GM21515 (cell line): Measurements from ENCODE around the gene ZNF90.
"Not testable (repeated sequence)": the region's sequence is repeated elsewhere in the genome, so short reads cannot be mapped to it uniquely, and the experiment has no call there.

ENCODE experiments used
- ATAC-seq: cut with Tn5 transposase; IDR thresholded peaks from one replicate; pipeline ENCODE4 v1.9.1; 2021; ENCODE audit not compliant: unreplicated experiment

Gene ZNF90

DNA sequence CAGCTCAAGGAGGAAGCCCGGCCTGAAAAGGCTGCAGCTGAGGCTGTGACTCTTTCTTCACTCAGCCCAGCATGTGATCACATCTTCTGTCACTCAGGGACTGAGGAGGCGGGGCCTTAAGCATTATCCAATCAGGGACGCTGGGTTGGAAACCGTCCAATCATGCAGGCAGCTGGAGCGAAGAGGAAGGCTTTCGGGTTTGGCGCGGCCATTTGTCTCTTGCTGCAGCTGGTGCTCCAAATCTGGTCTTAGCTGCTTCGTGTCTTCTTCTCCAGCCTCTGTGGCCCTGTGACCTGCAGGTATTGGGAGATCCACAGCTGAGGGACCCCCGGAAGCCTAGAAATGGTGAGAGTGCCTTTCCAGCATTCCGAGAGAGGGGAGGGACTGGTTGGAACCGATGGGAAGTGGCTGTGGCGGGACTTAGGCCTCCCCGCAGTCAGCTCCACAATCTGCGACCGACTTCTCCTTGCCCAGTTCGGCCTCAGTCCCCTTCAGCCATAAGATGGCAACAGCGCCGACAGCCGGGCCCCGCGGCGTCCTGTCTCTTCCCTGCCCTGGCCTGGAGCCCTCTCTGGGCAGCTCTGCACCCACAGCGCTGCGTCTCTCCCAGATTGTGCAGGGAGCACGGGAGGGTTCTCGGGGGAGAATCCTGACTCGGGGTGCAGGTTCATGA lies at the start of gene ZNF90:
Gene ZNF90, plus strand, starts transcription at position 210 of the 673 bp plus-strand sequence. Its CDS starts 133 bp downstream, at position 343.
- peak; percentile 72 for ATAC-seq

DNA sequence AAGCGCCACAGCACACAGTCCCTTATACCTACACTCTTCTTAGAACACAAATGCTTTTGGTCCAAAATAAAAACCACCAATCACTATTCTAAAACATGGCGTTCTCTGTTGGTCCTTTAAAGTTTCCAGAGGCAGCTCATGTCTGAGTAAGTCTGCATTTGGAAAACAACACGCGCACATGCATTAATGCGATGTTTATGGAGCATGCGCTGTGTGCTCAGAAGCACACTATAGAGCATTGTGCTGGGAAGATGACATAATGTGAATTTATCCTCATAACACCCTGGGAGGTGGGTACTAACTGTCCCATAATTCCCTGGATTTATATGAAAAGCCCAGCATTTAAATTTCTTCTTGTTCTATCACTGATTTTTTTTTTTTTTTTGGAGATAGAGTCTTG lies 49.2 kb upstream of the ZNF90 start:
- ATAC-seq, result no peak

DNA sequence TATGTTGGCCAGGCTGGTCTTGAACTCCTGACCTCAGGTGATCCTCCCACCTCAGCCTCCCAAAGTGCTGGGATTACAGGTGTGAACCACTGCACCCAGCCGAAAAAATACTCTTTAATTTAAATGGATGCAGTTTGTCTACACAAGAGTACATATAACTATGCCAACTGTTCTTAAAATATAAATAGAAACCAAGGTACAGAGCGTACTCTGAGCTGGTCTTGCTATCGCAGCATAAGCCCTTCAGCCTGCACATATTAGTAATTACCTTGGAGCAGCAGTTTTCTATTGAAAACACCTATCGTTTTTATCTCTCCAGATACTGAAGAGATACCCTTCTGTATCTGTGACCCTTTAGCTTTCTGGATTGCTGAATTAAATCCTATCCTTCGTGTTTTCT lies 41.9 kb upstream of the ZNF90 start:
- ATAC-seq, result no peak

DNA sequence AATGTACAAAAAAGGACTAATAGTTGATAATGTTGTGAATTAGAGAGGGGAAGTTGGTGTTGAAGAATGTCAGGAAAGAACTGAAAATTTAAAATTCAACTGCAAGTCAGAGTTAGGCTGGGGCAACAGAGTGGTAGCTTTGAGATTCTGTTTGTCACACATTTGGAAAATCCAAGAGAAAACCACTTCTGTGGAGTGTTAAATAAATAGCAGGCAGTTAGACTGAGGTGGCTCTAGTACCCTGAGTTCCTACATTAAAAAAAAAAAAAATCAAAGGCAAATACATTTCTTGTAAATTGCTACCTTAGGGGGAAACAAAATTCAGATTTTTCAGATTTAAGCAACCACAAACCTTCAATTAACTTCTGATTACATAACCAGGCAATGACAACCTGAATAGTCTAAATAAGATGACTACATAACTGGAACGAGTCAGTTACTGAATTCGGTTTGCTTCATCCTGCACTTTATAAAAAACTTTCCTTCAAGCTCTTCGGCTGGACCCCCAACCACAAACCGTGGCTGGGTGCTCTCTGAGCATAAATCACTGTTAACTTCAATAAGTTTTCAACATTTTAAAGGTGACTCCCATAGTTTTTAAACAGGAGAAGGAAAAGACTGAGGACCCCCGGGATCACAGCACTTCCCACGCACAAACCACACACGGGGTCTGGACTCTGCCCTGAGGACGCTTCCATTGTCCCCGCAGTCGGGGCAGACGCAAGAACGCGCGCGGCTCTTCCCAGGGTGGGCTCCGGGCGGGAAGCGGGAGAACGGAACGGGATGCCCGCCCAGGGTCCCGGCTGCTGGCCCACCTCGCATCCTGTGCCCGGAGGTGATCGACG lies 39.2 kb upstream of the ZNF90 start:
- no peak for ATAC-seq

DNA sequence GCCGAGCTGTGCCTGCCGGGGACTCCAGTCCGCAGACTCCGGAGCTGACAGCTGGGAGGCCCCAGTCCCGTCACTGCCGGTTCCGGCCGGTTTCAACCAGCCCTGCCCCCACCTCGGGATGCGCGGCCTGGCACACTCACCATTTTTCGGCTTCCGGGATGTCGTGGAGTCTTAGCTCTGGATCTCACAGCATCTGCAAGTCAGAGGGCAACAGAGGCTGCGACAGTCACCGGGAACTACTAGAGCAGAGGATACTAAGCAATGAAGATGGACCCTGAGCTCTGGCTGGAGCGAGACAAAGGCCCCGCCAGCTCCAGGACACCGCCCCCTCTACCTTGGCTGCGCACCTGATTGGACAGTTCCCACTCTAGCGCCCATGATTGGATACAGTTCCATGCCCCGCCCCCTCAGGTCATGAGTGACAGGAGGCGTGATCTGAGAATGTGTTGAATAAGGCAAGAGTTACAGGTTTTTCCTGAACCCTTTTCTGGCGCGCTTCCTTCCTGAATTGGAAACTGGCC lies 38.5 kb upstream of the ZNF90 start, which contains the start of gene ZNF682:
Gene ZNF682, minus strand, starts transcription at position 303 of the 521 bp plus-strand sequence. Its CDS starts 160 bp downstream, at position 143.
- ATAC-seq, result peak; percentile 90

DNA sequence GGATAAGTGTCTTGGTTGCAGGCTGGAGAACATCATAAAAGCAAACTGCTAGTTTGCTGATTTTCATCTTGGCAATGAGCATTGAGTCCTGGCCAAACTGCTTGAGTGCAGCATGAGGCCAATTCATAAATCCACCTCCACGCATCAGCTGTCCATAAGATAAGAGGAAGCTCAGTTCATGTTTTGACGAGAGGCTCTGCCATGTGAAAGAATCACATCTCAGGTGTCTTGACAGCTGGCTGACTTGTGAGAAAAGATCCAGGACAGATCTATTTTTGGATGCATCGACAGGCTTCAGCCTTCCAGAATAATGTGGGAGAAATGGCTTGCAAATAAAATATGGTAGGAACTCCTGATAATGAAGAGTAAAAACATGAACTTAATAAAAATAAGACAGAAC lies 33.1 kb upstream of the ZNF90 start:
- no peak for ATAC-seq

DNA sequence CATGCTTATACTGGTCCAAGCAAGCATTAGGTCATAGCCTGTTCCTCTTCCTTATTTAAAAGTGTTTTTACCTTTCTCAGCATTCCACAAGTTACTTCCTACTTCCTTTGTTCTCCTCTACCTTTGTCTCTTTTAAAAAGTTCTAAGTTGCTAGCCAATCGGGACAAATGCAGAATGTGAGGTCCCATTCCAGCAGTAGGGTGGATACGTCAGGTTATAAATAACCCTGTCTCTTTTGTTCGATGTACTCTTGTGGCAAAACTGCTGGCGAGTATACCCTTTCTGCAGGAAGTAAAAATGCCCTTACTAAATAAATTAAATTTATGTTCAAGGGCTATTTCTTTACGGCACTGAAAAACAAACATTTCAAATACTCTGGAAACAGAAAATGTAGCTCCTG lies 32.1 kb upstream of the ZNF90 start:
- not testable (repeated sequence) for ATAC-seq

DNA sequence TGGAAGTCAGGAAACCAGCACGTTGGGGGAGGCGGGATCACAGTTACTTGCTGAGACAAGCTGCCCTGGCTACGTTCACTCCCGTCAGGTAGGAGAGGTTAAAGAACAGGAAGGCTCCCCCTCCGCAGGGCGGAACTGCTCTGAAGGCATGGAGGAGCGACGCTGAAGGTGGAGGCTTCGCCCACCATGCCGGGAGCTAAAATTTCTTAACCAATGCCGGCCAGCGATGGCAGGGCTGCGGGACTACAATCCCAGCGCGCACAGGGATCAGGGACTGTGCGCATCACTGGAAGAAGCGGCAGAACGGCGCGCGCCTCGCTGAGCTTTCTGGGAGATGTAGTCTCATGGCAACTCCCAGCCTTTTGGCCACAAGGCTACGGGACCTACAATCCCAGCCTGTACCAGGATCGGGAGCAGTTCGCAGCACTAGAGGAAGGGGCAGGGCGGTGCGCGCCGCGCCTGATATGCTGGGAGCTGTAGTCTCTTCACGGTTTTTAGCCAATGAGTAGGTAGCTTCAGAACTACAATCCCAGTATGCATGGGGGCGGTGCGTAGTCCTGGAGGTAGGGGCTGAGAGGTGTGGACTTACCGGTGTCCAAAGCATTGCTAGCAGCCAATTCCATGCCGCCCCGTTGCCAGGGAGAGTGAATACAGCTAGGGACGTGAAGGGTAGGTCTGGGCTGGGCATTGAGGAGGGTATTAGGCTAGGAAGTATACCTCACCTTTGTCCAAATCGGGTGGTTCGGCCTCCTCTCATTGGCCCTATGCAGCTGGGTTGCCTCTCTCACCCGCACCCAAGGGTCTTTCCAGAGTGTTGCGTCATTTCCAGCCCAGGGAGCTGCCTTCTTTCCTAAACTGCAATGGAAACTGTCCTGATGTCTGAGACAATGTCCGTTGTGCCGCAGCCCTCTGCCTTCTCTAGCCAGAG lies 25.7 kb upstream of the ZNF90 start:
- ATAC-seq, result peak; percentile 87

DNA sequence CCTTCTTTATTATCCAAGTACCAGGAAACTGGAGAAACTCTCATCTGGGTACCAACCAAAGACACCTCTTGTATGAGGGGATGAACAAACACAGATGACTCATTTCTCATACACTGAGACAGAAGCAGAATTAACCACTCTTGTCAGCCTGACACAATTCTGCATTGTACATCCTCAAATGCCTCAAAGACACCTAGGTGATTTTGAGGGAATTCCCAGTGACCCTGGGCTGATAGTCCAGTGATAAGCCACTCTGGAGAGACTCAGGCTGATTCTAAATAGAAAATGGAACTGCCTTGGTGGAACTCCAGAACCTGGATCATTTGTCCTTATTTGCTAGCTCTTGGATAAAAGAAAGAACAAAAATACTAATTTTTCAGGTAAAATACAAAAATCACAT lies 19.1 kb upstream of the ZNF90 start:
- not testable (repeated sequence) for ATAC-seq

DNA sequence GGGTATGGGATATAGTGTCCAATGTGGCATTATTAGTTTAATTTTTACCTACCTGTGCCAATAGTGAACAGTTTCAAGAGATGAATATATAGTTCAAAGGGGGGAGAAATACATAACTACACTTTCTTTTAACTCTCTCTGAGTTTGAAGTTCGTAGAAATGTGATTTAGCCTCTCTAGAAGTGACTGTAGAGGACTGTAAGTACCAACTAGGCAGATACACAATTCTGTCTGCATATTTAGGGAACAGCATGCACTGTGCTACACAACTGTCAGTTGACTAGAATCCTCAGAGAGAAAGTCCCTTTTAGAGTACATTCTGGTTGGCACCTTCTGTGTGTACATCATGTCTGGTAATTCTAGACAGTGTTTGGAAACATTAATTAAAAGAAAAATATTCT lies 17.5 kb upstream of the ZNF90 start:
- ATAC-seq, result no peak

DNA sequence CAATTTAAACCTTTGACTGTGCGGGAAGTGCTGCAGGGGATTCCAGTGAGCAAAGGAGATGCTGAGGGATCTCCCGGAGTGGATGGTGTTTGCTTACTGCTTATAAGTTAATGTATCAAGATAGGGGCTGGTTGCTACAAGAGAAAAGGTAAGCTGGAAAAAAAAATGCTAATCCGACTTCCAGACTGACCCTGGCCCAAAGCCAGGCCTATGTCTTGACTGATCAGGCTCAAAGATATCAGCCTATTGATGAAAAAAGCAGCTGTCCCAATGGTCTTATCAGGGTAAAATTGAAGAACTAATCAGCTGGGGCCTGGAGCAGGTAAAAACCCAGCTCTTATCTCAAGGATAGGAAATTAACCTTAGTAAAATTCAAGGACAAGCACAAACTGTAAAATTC lies 10.9 kb upstream of the ZNF90 start:
- no peak for ATAC-seq

DNA sequence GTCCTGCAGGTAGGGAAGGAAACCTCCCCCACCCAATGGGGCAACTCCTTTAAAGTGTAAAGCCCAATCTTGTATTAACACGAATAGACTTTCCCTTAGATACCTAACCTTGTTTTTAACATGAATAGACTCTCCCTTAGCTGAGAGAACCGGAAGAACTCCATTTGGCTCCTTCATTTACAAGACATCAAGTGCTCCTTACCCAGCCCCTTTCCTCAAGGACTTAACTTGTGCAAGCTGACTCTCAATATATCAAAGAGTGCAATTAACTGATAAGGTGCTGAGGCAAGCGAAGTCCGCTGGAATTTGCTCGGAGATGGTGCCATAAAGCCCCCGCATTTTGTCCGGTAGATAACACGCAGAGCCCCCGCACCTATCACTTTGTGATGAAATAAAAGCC lies 9.9 kb upstream of the ZNF90 start:
- ATAC-seq, result no peak

DNA sequence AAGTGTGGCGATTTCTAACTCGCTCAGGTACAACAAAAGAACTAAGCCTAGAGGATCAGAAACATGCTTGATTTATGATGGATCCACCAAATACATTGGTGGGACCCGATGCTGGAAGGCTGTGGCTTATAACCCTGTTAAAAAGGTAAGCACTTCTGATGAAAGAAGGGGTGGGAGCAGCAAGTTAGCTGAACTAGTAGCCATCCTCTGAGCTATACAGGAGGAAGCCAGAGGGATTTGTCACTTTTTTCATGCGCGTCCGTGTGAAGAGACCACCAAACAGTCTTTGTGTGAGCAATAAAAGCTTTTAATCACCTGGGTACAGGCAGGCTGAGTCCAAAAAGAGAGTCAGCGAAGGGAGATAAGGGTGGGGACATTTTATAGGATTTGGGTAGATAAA lies 9.2 kb upstream of the ZNF90 start:
- ATAC-seq, result not testable (repeated sequence)

DNA sequence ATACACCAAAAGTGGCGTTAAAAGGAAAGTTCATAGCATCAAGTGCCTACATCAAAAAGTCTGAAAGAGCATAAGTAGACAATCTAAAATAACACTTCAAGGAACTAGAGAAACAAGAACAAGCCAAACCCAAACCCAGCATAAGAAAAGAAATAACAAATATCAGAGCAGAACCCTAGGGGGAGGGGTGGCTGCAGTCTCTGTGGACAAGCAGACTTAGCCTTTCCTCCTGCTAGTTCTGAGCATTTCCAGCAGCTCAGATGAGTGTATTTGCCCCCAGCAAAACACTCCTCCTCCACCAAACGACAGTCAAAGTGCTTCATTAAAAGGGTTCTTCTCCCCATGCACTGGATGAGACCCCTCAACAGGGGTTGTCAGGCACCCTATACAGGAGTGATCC lies 7.1 kb upstream of the ZNF90 start:
- ATAC-seq, result no peak

DNA sequence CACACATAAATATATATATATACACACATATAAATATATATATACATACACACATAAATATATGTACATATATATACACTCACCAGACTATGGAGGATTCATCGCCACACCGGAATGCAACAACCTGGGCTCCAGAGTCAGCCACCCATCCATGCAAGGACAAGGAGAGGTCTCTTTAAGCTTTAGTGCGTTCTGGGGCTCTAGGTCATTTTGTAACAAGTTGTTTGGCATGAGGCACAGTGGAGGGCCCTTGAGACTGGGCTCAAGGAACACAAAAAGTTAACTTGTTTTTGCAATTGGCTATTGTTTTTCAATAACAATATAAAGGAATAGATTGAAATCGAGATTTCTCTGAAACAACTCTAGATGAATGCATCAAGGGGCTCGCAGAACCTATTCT lies 4.9 kb upstream of the ZNF90 start:
- no peak for ATAC-seq

DNA sequence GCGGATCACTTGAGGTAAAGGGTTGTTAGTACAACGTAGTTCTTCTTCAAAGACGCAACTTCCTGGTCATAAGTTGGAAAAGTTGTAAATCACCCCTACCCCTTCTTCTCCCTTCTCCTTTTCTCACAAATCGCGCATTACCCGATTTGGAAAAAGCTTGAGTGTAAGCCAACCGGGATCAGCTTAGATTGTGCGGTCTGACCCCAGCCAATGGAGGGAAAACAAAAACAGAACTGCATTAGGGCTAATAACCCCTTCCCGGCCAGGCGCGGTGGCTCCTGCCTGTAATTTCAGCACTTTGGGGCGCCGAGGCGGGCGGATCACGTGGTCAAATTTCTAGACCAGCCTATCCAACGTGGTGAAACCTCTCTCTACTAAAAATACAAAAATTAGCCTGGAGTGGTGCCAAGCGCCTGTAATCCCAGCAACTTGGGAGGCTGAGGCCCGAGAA lies 806 bp downstream of the ZNF90 start:
- peak; percentile 10 for ATAC-seq

DNA sequence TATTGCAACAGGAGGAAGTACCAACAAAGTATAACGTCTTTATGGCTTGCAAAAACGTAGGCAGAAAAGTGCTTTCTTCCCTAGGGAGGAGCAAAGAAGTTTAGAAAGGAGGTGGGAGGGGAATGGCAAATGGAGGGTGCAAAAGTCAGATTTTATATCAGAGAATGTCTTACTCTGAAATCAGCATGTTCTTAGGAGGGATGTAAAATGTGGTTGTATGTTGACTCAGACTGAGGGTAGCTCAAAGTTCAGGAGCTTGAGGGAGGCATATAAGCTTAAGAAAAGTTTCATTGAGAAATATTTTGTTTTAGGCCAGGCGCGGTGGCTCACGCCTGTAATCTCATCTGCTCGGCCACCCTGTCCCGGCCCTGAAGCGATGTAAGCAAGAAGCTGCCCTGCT lies 1.7 kb downstream of the ZNF90 start:
- no peak for ATAC-seq

DNA sequence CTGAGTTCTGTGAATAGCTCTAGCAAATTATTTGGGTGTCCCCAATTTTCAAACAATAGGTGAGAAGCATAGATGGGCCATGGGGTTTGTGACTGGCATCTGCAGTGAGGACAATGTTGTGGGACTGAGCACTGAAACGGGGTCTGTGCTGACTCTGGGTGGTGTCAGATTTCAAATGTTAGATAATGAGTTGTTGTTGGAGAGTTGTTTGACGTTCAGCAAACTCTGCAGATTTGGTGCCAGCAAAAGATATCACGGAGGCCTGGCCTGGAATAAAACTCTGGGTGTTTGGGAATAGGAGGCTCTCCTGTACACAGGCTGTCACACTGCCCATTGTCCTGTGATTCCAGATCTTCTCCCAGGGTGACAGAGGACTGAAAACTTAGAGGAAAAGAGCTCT lies 2.9 kb downstream of the ZNF90 start:
- no peak for ATAC-seq

DNA sequence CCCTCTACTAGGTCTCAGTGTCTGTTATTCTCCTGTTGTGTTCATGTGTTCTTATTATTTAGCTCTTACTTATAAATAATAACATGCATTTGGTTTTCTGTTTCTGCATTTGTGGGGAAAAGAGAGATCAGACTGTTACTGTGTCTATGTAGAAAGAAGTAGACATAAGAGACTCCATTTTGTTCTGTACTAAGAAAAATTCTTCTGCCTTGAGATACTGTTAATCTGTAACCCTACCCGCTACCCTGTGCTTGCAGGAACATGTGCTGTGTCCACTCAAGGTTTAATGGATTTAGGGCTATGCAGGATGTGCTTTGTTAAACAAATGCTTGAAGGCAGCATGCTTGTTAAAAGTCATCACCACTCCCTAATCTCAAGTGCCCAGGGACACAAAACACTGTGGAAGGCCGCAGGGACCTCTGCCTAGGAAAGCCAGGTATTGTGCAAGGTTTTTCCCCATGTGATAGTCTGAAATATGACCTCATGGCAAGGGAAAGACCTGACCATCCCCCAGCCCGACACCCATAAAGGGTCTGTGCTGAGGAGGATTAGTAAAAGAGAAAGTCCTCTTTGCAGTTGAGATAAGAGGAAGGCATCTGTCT lies 4.5 kb downstream of the ZNF90 start:
- ATAC-seq, result not testable (repeated sequence)

DNA sequence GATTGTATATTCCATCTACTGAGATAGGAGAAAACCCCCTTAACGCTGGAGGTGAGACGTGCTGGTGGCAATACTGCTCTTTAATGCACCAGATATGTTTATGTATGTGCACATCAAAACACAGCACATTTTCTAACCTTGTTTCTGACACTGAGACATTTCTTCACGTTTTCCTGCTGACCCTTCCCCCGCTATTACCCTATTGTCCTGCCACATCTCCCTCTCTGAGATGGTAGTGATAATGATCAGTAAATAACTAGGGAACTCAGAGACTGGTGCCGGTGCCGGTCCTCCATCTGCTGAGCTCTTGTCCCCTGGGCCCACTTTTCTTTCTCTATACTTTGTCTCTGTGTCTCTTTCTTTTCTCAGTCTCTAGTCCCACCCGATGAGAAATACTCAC lies 5.1 kb downstream of the ZNF90 start:
- ATAC-seq, result not testable (repeated sequence)
